ENCODE data around the gene UBTD2.
A peak's percentile ranks its signal among the peaks of the same experiment; 100 is the strongest.
"Not testable (repeated sequence)": the region's sequence is repeated elsewhere in the genome, so short reads cannot be mapped to it uniquely, and the experiment has no call there.

The UBTD2 gene

GRCh38 chr5:172293054-172293744, 9.6 kb upstream of the UBTD2 start:
- DNase-seq (ENCODE audit: low spot score) = peak; percentile 72

DNA sequence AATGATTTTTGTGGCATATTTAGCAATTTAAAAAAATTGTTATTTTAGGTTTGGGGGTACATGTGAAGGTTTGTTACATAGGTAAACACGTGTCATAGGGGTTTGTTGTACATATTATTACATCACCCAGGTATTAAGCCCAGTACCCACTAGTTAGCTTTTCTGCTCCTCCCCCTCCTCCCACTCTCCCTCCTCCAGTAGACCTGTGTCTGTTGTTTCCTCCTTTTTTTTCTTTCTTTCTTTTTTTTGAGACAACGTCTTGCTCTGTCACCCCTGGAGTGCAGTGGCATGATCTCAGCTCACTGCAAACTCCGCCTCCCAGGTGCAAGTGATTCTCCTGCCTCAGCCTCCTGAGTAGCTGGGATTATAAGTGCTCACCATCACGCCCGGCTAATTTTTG, 8.3 kb upstream of the UBTD2 start:
- not testable (repeated sequence) for DNase-seq (ENCODE audit: low spot score)

- no peak for DNase-seq (ENCODE audit: low spot score)
These were observed 4.9 kb upstream of the UBTD2 start for GRCh38 chr5:172288465-172288864.

DNA sequence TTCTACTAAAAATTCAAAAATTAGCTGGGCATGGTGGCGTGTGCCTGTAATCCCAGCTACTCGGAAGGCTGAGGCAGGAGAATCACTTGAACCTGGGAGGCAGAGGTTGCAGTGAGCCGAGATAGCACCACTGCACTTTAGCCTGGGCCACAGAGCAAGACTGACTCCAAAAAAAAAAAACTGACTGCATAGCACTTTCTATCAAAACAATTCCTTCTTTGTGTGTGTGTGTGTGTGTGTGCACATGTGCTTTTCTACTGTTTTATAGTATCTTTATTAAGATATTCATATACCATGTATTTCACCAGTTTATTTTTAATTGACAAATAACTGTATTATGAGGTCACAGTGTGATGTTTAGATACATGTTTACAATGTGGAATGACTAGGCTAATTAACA, 3.6 kb upstream of the UBTD2 start:
- not testable (repeated sequence) for DNase-seq (ENCODE audit: low spot score)

- DNase-seq (ENCODE audit: low spot score) = no peak
These were observed 1.9 kb upstream of the UBTD2 start for GRCh38 chr5:172285226-172286143.

DNA sequence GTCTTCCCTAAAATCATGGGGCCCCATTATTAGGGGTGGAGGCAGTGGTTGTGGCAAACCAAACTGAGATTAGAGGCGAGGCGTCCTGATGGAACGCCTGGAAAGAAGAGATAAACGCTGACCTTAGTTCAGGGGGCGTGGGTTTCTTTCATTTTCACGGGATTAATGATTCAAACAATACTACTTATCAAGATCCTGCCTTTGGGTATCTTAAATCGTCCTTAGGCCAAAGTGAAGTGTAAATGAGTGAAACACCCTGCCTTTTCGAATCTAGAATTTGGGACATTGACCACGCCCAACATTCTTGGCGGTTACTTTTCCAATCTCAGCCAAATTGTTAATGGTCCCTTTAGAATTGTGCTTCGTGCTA, 1.0 kb upstream of the UBTD2 start:
- DNase-seq (ENCODE audit: low spot score) = no peak

- peak; percentile 66 for DNase-seq (ENCODE audit: low spot score)
These were observed 472 bp upstream of the UBTD2 start for GRCh38 chr5:172283862-172284610.

GRCh38 chr5:172282272-172283019, 1.1 kb downstream of the UBTD2 start:
- DNase-seq (ENCODE audit: low spot score) = no peak

- DNase-seq (ENCODE audit: low spot score) = no peak
These were observed 2.2 kb downstream of the UBTD2 start for GRCh38 chr5:172281346-172281745.

DNA sequence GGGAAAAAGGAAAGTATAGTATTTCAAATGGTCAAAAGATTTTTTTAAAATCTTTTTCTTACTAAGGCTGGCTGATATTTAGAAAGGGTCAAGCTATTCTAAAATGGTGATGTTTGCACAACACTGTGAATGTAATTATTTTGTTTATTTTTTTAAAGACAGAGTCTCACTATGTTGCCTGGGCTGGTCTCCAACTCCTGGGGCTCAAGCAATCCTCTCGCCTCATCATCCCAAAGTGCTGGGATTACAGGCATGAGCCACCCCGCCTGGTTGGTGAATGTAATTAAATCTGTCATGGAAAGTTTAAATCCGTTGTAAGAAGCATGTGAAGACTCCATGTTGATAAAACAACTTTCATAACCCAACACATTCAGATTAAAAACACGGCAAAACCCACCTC, 2.6 kb downstream of the UBTD2 start:
- DNase-seq (ENCODE audit: low spot score) = no peak

DNA sequence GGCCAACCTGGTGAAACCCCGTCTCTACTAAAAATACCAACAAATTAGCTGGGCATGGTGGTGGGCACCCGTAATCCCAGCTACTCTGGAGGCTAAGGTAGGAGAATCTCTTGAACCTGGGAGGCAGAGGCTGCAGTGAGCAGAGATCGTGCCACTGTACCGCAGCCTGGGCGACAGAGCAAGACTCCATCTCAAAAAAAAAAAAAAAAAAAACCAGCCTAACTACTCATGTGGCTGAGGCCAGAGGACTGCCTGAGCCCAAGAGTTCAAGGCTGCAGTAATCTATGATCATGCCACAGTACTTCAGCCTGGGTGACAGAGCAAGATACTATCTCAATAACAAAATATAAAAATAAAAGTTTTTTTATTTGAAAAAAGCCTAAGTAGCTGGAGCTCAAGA, 3.2 kb downstream of the UBTD2 start:
- no peak for DNase-seq (ENCODE audit: low spot score)

- DNase-seq (ENCODE audit: low spot score) = no peak
These were observed 5.2 kb downstream of the UBTD2 start for GRCh38 chr5:172278356-172278755.

GRCh38 chr5:172276214-172276613, 7.3 kb downstream of the UBTD2 start:
- DNase-seq (ENCODE audit: low spot score) = no peak

GRCh38 chr5:172274951-172275753, 8.4 kb downstream of the UBTD2 start:
- DNase-seq (ENCODE audit: low spot score) = peak; percentile 40

- no peak for DNase-seq (ENCODE audit: low spot score)
These were observed 15.6 kb downstream of the UBTD2 start for GRCh38 chr5:172267943-172268342.

- no peak for DNase-seq (ENCODE audit: low spot score)
These were observed 16.9 kb downstream of the UBTD2 start for GRCh38 chr5:172266676-172267092.

DNA sequence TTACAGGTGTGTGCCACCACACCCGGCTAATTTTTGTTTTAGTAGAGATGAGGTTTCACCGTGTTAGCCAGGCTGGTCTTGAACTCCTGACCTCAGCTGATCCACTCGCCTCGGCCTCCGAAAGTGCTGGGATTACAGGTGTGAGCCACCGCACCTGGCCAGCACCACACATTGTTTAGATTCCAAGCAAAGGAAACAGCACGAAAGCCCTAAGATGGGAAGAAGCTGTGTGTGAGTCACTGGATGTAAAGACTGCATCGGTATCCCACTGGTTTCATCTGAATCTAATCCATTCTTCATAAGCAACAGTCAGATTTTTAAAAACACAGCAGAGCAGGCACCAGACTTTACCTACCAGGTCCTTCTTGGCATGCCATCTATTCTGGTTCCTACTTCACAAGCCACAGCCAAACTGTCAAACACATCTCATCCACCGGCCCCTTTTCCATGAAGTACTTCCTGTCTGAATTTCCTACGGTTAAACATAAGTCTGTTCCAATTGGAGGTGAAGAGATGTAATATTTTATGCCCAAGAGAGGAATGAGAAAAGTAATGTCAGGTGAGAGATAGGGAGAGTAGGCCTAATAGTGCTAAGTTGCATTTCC, 17.4 kb downstream of the UBTD2 start:
- DNase-seq (ENCODE audit: low spot score) = no peak

- no peak for DNase-seq (ENCODE audit: low spot score)
These were observed 18.7 kb downstream of the UBTD2 start for GRCh38 chr5:172264815-172265395.

DNA sequence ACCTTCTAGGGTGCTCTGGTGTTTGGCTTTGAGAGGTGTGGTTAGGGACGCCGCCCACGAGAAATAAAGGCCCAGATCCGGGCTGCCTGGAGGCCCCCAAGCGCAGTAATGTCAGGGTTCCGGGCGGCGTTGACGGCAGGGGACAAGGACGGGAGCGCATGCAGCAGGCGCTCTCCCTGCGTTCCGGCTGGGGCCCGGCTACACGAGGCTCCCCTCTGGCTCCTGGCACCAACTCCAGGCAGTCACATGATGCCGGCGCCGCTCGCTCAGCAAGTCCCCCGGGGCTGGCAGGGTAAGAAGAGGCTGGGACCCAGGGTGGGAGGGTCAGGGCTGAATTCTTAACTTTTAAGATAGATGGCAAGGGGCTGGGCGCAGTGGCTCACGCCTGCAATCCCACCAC, 28.1 kb downstream of the UBTD2 start:
- no peak for DNase-seq (ENCODE audit: low spot score)

DNA sequence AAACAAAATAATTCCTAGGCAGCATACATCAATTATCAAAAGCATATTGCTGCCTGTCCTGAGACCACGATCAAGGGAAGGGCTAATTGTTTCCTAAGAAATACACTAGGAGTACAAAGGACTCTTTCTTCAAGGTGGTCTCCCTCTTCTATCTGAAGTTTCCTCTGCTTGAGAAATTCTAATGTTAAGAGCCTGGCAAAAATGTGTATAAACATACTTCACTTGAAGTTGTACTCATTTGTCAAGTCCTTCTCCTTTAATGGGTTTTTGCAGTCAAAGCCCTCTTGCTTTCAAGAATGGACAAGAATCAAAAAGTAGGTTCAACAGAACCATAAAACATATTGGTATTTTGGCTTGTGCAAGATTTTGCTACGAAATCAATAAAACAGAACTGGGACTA, 31.1 kb downstream of the UBTD2 start:
- no peak for DNase-seq (ENCODE audit: low spot score)
